ENCODE measurements around the gene RPL37A.

- no peak for TF ChIP-seq CTCF (IDR thresholded peaks at IDR 0.05)
- TF ChIP-seq POLR2A (IDR thresholded peaks at IDR 0.05): no peak
These were observed 5.9 kb upstream of the RPL37A start for GRCh38 chr2:216492597-216493333.
